ENCODE measurements around the gene ZNF521. TPM values are rescaled to one million over a fixed set of nuclear protein-coding genes. Genes with fewer than 3 reads are reported as not detected.

ZNF521 gene
- total RNA-seq, 2 experiments from 2014 or later = 0.85 to 2.8 TPM

DNA sequence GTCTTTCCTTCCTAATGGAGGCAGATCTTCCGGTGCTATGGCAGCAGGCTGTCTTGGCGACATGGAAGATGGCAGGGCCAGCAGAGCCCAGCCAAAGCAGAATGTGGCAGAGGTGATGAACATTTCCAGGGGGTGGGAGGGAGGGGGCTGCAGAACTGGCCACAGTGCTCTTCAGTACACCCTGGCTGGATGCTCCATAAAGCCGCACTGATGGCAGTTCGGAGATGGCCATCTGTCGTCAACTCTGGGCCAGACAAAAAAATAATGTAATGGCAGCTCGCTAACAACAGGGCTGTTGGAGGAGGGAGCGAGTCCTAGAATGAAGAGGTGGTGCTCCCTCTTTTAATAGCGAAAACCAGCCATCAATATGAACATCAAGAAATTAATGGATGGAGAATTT lies 271.0 kb downstream of the ZNF521 start:
- Histone ChIP-seq H3K79me2 (ENCODE audit: insufficient read depth, low read depth, low read length) (no peaks in the 10 kb centered on the region), H3K9me3 (ENCODE audit: low read length) (no peaks in the 10 kb centered on the region), H4K20me1 (ENCODE audit: insufficient read depth, low read length) (no peaks in the 10 kb centered on the region), H2AFZ (ENCODE audit: low read length) (0 out of 2 replicates have a peak overlapping the region, but pooled peaks have one; percentile 23), H3K27ac (ENCODE audit: low read depth, low read length, poor library complexity, severe bottlenecking) (no peak overlapping the region), H3K36me3 (ENCODE audit: insufficient read depth, low read length) (no peaks in the 10 kb centered on the region), H3K4me3 (ENCODE audit: low read depth, low read length, poor library complexity, severe bottlenecking) (no peak overlapping the region), H3K4me2 (ENCODE audit: low read length) (peak overlapping the region; percentile 54), H3K9me2 (ENCODE audit: insufficient read depth, low read length) (no peaks in the 10 kb centered on the region), H3K4me1 (ENCODE audit: insufficient read depth, low read length, poor library complexity, severe bottlenecking) (peaks cover 18% of the 10 kb centered on the region)
- no peak for DNase-seq (ENCODE audit: low spot score)
- CTCF ChIA-PET (ENCODE audit: unreplicated experiment) = no interaction called here
- intact Hi-C loops (cut with micrococcal nuclease; ENCODE audit: unreplicated experiment) = no loop called here
- POLR2A ChIA-PET = interaction anchor here (0.5 kb wide), 1 partner anchor 34 kb away, joined by 3 read pairs; no protein-coding TSS in a partner anchor
- TF ChIP-seq EZH2phosphoT487 (IDR thresholded peaks at IDR 0.05; ENCODE audit: borderline replicate concordance, low read depth, low read length) = no peak
- TF ChIP-seq, protein P1, sequence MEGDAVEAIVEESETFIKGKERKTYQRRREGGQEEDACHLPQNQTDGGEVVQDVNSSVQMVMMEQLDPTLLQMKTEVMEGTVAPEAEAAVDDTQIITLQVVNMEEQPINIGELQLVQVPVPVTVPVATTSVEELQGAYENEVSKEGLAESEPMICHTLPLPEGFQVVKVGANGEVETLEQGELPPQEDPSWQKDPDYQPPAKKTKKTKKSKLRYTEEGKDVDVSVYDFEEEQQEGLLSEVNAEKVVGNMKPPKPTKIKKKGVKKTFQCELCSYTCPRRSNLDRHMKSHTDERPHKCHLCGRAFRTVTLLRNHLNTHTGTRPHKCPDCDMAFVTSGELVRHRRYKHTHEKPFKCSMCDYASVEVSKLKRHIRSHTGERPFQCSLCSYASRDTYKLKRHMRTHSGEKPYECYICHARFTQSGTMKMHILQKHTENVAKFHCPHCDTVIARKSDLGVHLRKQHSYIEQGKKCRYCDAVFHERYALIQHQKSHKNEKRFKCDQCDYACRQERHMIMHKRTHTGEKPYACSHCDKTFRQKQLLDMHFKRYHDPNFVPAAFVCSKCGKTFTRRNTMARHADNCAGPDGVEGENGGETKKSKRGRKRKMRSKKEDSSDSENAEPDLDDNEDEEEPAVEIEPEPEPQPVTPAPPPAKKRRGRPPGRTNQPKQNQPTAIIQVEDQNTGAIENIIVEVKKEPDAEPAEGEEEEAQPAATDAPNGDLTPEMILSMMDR (conservative IDR thresholded peaks at IDR 0.05; ENCODE audit: low read length) = no peak
- BruUV-seq (replicated peaks) = no TSS peak

DNA sequence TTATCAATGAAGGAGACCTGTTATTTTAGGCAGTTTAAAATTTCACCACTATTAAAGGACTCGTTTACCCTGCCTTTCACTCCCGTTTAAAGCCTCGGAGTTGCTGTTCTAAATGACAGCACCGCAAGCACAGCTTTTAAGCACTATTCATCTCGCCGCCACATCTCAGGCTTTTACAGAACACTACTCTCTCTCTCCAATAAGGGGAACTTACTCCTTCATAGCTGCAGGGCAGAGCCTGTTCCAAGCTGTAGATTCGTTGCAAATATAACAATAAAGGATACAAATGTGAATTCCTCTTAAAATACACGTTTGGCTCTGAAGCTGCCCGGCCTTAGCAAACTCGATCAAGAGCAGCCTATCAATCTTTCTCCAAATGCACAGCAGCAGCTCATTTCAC lies 271.8 kb downstream of the ZNF521 start:
- Histone ChIP-seq H3K36me3 (ENCODE audit: insufficient read depth, low read length) (no peaks in the 10 kb centered on the region), H3K79me2 (ENCODE audit: insufficient read depth, low read depth, low read length) (no peaks in the 10 kb centered on the region), H2AFZ (ENCODE audit: low read length) (no peak overlapping the region), H3K4me2 (ENCODE audit: low read length) (no peak overlapping the region), H3K9me3 (ENCODE audit: low read length) (no peaks in the 10 kb centered on the region), H3K4me1 (ENCODE audit: insufficient read depth, low read length, poor library complexity, severe bottlenecking) (peaks cover 18% of the 10 kb centered on the region), H3K27ac (ENCODE audit: low read depth, low read length, poor library complexity, severe bottlenecking) (no peak overlapping the region), H4K20me1 (ENCODE audit: insufficient read depth, low read length) (no peaks in the 10 kb centered on the region), H3K4me3 (ENCODE audit: low read depth, low read length, poor library complexity, severe bottlenecking) (no peak overlapping the region), H3K9me2 (ENCODE audit: insufficient read depth, low read length) (no peaks in the 10 kb centered on the region)
- DNase-seq (ENCODE audit: low spot score) = no peak
- ChIA-PET POLR2A (interaction anchor here (0.5 kb wide), 1 partner anchor 34 kb away, joined by 3 read pairs; no protein-coding TSS in a partner anchor), CTCF (ENCODE audit: unreplicated experiment) (no interaction called here)
- TF ChIP-seq, protein P1 (conservative IDR thresholded peaks at IDR 0.05; ENCODE audit: low read length) = no peak
- no peak for TF ChIP-seq EZH2phosphoT487 (IDR thresholded peaks at IDR 0.05; ENCODE audit: borderline replicate concordance, low read depth, low read length)
- no TSS peak for BruUV-seq (replicated peaks)
- intact Hi-C loops (cut with micrococcal nuclease; ENCODE audit: unreplicated experiment) = no loop called here

DNA sequence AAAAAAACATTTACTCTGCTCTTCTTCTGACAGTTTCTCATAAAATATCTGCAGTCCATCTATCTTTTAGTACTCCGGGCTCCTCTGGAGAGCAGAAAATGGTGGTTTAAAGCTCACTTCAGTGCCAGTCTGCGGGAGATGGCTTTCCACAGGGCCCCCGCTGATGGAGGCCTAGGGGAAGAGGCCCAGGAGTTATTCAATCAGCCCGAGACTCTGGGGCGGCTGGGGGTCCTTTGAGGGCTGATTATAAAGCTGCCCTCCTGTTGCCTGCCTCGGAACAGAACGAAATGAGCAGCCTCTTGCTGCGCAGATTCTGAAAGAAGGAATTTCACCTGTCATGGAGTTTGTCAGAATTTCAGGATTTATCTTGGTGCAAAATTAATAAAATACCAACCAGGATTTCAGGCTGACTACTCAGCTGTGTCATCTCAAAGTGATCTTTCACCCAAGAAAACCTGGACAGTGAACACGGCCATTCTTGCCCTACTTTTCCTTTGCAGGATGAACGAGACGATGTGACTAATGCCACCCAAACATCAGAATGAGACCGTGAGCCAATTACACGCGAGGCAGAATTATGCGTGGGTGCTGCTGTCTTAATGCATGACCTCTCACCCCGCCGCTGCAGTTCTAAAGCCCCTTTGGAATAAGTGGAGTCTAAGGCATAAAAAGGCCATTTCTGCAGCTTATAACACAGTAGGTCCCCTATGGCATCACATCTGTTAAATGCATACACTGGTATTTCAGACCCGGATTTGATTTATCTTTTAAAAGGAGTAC lies 273.8 kb downstream of the ZNF521 start:
- Histone ChIP-seq H3K36me3 (ENCODE audit: insufficient read depth, low read length) (no peaks in the 10 kb centered on the region), H3K27ac (ENCODE audit: low read depth, low read length, poor library complexity, severe bottlenecking) (no peak overlapping the region), H3K9me2 (ENCODE audit: insufficient read depth, low read length) (no peaks in the 10 kb centered on the region), H3K4me3 (ENCODE audit: low read depth, low read length, poor library complexity, severe bottlenecking) (no peak overlapping the region), H3K4me1 (ENCODE audit: insufficient read depth, low read length, poor library complexity, severe bottlenecking) (peaks cover 18% of the 10 kb centered on the region), H3K79me2 (ENCODE audit: insufficient read depth, low read depth, low read length) (no peaks in the 10 kb centered on the region), H2AFZ (ENCODE audit: low read length) (no peak overlapping the region), H3K9me3 (ENCODE audit: low read length) (no peaks in the 10 kb centered on the region), H4K20me1 (ENCODE audit: insufficient read depth, low read length) (no peaks in the 10 kb centered on the region), H3K4me2 (ENCODE audit: low read length) (no peak overlapping the region)
- no peak for TF ChIP-seq EZH2phosphoT487 (IDR thresholded peaks at IDR 0.05; ENCODE audit: borderline replicate concordance, low read depth, low read length)
- TF ChIP-seq, protein P1 (conservative IDR thresholded peaks at IDR 0.05; ENCODE audit: low read length) = no peak
- POLR2A ChIA-PET = no interaction called here
- CTCF ChIA-PET (ENCODE audit: unreplicated experiment) = no interaction called here
- intact Hi-C loops (cut with micrococcal nuclease; ENCODE audit: unreplicated experiment) = no loop called here
- DNase-seq (ENCODE audit: low spot score) = no peak
- no TSS peak for BruUV-seq (replicated peaks)

Data from OCI-LY7 (cell line).